Measurements from ENCODE around the gene SLC24A4.
A peak's percentile ranks its signal among the peaks of the same experiment; 100 is the strongest.

SLC24A4 gene

DNA sequence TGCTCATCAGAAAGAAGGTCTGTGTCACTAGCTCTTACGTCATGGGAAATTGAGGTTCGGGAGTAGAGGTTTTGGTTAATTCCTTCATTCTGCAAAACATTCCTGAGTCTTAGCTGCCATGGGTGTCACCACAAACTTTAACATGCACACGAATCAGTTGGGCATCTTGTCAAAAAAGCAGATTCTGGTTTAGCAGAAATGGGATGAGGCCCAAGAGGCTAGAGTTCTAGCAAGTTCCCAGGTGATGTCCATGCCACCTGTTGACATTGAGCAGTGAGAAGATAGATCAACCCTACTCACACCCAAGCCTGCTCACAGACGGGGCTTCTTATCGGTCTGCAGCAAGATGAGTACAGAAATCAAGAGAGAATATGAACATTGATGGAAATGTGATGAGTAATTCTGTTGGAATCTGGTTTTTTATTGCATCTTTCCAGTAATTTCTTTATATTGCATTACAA lies 179.0 kb downstream of the SLC24A4 start:
- no peak for DNase-seq (ENCODE audit: low read depth)

DNA sequence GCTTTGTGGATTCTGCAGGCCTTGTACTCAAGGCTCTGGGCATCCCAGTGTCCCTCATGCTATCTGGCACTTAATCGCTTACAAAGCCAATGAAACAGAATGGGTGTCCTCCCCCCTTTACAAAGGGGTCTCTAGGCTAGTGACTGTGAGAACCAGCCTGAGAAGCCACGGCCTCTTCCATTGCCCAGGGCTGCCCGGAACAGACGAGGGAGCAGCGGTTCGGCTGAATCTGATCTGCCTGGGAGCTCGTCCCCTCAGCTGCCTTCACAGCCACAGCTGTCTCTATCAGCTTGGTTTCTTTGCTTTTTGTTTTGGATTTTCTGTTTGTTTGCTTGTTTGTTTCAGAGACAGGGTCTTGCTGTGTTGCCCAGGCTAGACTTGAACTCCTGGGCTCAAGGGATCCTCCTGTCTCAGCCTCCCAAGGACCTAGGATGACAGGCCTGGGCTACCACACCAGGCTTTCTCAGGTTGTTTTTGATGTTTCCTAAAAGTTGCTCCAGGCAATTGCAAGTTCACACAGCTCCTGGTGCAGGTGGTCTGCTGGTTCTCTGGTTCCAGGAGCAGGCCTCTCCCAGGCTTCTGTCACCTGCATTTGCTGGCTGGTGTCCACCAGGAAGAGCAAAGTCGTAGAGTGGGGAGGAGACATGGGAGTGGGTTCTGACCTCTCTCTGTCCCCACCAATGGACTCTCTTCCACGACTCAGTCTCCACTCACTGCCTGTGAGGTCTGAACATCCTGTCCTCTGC lies 179.7 kb downstream of the SLC24A4 start:
- DNase-seq (ENCODE audit: low read depth): no peak

DNA sequence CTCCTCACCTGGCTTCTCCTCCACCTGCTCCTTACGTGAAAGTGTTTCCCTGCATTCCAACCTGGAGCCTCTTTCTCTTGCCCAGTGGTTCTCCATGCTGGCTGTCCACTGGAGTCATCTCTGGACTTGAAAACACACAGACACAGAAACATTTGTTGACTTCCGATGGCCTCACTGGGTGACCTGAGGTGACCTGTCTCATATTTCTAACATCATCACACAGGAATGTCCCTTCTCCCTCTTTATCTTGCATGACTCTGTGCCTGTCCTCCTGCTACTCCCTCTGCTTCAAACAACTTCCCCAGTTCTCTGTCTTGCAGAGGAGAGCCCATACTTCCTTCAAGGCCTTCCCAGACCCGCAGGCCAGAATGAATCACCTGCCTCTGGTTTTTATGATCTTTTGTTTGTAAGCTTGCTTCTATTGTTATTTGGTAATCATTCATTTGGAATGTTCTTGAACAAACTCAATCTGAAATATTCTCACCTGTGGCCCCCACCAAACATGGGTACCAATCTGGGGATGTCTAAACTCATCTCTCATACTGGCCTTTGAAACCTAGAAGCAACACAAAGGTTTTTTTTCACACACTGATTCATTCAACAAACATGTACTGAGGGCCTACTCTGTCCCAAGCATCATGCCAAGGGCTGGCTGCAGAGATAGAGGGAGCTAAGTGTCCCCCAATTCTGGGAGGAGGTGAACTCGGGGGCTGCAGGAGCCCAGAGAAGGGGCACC lies 181.0 kb downstream of the SLC24A4 start:
- no peak for DNase-seq (ENCODE audit: low read depth)

DNA sequence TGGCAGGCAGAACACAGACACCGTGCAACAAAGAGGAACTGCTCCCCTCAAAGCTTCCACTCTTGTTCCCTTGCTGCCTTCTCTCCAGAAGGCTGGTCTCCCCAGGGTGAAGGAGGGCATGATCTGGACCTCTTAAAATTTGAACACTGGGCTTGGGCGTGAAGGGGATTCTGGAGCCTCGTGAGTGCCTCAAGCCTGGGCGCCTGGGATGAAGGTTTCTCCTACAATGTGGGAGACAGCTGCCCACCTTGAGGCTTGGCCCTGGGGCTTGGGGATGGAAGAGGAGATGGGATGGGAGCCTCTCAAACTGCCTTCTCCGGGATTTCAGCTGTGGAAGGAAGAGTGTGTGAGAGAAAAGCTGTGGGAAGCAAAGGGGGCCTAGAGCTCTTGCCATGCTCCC lies 182.9 kb downstream of the SLC24A4 start:
- DNase-seq (ENCODE audit: low read depth): no peak

DNA sequence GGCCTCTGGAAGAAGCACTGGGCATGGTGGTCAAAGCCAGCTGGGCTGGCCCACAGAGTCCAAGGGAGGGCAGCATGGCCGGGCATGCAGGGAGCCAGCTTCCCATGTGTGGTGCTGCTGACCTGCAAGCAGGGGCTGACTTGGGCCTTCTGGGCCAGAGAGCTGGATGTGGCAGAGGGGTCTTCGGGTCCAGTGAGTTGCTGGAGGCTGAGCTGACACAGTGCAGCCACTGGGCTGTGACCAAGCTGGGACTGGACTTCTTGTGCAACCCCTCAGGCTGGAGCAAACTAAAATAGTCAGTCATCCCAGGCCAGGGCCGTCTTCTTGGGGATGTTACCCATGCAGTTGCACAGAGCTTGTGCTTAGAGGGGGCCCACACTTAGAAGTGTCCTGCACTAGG lies 183.3 kb downstream of the SLC24A4 start:
- no peak for DNase-seq (ENCODE audit: low read depth)

DNA sequence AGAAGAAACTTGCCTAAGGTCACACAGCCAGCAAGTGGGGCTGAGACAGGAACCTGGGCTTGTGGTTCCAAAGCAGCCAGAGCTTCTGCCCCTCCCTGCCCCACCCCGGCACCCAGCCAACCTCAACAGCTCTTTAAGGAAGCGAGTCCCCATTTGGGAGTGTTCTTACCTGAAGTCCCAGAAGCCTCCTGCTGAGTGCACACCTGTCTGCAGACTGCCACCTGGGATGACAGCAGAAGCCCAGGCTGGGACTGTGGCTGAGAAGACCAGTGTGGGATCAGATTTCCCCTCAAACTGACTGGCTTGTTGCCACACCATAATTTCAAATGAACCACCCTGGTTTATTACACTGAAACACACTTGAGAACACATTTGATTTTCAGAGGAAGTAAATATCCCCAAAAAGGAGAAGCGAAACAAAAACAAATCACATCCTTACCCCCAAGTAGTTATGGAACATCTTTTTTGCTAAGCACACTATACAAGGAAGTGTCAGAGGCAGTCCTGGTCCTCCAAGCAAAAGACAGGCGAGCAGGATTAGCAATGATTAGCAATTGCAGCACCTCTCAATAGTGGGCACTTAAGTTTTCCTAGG lies 184.3 kb downstream of the SLC24A4 start:
- no peak for DNase-seq (ENCODE audit: low read depth)

DNA sequence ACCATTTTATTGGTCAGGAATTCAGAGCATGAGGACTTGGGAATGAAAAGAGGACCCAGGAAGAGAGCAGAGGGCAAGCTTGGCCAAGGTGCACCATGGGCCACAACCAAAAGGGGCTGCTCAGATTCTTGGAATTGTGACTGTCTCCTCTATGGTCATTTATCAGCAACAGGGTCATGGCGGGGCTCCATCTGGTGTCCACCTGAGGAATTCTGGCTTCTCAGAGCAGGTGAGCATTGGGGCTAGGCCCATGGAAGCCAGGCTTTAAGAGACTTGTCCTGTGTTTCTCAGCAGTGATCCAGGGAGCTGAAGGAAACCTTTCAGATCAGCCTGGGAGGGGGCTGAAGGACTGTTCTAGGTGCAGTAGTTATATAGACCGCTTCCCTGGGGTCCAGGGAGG lies 188.0 kb downstream of the SLC24A4 start:
- no peak for DNase-seq (ENCODE audit: low read depth)

DNA sequence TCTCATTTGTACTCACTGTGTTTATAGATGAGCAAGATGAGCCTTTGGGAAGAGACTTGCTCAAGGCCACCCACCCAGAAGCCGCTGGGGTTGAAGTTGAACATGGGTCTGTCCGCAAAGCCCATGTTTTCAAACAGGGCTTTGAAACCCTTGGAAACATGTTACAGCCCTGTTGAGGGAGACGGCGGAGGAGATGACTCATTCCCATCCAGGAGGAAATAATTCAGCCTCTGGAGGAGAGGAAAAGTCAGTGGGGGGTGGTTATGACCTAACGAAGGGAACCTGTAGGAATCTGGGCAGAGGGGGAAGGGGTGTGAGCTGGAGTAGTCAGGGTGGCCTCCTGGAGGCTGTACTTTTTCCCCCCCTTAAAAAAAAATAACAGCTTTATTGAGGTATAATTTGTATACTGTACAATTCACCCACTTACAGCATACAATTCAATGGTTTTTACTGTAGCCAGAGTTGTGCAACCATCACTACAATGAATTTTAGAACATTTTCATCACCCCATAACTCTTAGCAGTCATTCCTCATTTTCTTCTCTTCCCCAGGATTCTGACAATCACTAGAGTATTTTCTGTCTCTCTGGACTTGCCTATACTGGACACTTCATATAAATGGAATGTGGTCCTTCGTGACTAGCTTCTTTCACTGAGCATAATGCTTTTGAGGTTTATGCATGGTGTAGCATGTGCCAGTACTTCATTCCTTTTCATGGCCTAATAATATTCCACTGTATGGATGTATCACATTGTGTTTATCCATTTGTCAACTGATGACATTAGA lies 188.7 kb downstream of the SLC24A4 start:
- DNase-seq (ENCODE audit: low read depth): no peak

DNA sequence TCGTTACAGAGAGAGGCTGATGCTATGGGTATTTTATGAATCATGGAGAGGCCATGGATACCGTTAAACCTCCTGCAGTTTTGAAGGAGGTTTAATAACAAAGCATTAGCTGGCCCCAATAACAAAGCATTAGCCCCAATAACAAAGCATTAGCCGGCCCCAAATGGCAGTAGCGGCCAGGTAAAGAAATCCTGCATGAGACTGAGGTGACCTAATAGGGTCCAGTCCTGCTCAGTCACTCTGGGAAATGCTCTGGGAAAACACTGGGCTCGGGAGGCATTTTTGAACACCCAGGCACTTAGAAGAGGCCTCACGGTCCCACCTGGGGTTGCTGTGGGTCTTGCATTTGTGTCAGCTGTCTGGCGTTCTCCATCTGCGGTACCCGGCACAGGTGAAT lies 189.8 kb downstream of the SLC24A4 start:
- no peak for DNase-seq (ENCODE audit: low read depth)

DNA sequence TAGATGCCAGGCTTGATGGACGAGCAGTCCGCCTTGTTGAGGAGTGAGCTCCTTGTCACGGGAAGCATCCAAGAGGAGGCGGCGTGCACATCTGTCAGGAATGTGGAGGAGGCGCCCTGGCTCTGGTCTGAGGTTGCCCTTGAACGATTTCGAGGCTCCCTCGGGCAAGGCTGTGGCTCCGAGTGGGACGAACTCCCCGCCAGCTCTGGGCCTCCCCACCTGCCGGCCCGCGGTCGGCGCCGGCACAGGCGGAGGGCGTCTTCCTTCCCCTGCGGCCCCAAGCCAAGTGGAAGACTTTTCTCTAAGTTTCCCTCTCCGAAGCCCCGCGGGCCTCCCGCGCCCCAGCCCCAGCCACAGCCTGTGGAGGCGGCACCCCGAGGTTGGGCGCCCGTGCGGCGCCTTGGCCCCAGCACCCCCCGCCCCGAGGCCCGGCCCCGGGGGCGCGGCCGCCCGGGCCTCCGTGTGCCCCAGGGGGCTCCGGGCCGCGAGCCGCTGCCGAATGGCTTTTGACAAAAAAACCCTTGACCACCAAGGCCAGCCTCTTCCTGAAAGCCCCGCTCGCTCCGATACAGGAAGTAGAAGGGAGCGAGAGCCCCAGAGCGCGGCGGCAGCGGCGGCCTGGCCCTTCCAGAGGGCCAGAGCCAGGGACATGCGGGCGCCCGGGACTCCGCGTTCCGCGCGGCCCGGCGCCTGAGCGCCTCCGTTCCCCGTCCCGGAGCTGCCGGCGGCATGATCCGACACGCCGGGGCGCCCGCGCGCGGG lies 190.4 kb downstream of the SLC24A4 start, which contains the start of gene RIN3:
RIN3 (plus strand) TSS at position 578 of the 762 bp plus-strand sequence; CDS start at position 730, 152 bp downstream.
- no peak for DNase-seq (ENCODE audit: low read depth)

DNA sequence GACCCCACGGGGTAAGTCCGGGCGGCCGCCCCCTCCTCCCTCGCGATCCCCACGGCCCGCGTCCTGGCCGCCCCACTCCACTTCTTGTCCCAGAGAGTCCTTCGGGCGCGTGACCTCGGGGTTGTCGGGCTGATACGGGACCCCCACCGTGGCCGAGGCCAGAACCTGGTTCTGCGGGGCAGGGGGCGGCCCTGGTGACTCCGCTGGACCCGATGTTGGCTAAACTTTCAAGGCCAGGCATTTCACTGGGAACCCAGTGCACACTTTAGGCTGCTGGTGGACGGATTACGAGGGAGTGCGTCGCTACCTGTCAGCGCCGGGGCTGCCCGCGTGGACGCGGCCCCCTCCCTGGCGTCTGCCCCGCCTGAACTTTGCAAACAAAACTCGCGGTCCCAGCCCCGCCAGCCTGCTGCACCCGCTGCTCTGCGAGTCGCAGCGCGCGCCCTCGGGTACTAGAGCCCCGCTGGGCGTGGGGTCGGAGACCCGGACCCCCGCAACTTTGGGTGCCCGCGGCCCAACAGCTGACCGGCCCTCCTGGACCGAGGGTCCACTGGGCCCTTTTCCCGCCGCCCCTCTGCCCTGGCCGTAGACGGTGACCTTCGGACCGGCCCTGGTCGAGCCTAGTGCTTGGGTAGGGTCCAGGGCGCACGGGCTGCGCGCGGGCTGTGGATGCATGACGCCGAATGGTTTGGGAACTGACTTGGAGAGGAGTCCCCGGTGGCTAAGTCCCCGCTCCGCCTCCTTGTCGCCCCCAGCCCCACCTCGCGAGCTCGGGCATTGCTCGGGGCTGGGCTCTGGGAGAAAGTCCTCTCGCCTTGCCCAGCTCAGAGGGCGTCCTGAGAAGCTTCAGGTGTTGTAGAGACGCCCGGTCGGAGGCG lies 191.2 kb downstream of the SLC24A4 start:
- DNase-seq (ENCODE audit: low read depth): no peak

DNA sequence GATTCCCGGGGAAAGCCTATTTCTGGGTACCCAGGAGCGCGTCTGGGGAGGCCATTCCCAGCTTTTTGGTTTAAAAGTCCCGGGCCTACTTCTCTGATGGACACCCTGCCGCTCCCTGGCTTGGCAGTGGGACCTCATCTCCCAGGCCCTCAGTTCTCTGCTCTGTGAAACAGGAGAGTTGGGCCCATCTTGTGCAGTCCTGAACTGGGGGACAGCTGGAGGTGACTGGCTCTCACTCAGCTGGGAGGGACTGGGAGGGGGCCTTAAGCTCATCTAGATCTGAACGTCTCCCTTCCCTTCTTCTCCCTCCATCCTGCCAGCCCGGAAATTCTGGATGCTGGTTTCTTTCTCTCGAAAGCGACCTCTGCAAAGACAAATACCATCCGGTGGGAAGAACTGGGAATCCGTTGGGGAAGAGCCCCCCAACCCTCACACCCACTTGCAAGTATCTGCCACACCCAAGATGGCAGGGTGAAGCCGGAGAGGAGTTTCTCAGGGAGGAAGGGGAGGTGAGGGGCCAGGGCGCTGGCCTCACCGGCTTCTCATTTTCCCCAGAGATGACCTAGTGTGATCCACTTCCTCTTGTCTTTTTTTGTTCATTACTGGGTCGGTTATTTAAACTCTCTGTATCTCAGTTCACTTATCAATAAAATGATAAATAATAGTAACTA lies 192.0 kb downstream of the SLC24A4 start:
- DNase-seq (ENCODE audit: low read depth): no peak

DNA sequence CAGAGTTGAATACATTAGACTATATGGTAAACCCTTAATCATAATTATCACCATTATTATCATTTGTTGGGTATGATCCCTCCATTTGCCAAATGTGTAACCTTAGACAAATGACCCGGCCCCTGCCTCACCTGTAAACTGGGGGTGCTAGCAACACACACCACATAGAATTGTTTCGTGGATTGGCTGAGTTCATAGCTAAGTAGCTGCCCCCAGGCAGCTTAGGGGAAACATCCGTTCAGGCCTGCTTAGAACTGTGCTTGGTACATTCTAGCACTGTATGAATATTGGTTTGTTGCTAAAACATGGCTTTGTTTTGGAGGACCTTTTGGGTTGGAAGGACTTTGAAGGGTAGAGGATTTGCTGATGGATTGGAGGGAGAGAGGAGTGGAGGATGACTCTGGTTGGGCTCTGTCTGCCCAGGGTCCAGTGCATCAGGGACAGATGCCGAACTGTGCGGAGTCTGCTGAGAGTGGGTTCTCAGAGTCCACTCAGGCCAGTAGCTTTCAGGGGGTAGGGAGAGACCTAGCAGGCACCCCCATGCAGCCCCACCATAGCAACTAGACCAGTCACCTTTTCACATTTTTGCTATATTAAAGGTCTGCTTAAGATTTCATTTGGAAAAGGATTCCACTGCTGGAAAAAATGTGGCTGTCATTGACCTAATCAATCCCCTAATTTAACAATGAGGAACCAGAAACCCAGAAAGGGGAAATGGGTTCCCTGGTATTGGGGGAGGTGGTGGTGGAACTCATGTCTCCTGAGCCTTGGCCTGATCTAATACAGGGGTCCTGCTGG lies 192.8 kb downstream of the SLC24A4 start:
- DNase-seq (ENCODE audit: low read depth): no peak

DNA sequence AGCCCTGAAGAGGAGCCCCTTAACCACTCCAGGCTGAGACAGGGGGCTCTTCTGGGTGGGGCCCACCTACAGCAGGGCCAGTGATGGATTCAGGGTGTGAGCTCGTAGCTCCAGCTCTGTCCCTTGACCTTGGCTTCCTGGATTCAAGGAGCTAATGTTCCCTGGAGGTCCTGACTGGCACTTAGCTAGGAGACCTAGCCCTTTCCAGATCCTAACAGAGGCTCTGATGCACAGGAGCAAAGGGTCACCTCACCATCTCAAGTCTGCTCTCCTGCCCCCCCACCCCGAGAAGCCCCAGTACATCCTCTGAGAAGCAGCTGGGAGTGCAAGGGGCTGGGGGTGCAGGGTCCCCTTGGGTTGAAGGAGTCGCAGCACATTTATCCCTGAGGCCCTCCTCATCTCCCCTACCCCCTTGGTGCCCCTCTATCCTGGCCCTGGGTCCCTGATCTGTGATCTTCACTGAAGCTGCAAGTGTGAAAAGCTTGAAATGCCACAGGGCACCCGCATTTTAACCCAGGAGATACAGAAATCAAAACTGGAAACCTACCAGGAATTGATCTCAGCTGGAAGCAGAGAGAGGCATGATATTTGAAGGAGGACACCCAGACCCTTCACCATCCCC lies 193.5 kb downstream of the SLC24A4 start:
- no peak for DNase-seq (ENCODE audit: low read depth)

DNA sequence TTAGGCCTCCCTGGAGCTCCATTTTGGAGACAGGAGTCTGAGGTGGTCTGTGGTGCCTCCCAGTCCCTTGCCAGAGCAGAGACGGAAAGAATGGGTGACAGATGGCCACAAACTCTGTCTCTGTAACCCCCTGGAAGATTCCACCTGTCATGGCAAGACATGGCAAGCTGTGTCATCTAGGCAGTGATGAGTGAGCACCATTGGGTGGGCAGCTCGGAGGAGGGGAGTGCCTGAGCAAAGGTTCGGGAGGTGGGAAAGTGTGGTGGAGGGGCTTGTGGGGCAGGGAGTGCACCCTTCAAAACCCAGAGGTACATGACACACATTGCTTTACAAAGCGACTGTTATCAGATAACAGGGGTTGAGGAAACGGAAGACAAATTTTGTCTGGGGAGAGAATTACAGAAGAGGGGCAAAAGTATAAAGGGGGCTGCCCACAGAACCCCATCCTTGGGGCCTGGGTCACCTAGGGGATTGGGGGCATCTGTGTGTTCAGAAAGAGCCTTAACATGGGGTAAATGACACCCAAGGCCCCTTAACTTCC lies 194.1 kb downstream of the SLC24A4 start:
- peak; percentile 36 for DNase-seq (ENCODE audit: low read depth)

DNA sequence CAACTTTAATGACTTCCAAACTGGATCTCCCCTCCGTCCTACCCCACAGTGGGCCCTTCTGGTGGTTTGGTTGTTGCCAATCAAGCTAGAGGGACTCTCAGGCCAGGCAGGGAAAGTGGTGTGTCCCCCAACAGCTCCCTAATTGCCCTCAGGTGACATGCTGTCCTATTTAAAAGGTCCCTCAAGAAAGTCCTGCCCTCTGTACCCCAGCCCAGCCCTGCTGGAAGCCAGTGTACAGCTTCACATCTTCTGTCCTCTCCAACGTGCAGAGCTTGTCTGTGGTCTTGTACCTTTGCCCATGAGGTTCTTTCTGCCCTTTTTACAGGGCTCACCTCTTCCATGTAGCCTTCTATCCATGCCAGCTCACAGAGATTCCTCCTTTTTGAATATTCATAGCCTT lies 194.8 kb downstream of the SLC24A4 start:
- no peak for DNase-seq (ENCODE audit: low read depth)

DNA sequence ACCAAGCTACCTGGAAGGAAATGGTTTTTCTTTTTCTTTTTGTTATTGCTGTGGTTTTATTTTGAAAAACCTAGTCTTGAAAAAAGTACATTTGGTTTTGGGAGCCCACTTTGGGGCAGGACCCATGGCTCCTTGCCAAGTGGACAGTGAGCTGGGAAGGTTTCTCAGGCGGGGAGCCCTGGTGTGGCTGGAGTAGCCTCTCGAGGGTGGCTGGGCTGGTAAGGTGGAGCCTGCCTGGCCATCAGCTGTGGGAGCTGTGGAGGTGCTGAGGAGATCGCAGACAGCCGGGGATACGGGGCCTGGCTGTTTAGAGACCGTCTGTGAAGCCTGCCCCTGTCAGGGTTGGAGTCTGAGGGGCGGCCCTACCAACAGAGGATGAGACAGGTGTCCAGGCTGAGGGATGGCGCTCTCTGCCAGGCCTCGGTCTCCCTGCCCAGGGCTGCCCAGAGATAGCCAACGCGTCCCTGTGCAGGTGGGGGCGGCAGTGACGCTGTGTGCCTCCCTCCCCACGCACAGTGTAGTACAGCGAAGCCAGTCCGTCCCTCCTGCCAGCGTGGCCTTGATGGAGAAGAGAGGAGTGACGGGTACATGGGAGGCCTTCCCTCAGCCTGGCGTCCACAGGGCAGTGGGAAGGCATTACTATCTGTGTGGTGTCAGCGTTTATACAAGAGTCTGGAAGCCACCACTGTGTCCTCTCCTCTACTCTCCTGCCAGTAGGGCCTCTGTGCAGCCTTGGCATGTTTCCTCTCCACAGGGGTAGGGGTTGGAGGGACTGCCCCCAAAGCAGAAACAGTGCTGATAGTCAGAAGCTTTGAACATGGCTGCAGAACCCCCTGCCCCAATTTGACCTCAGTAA lies 196.5 kb downstream of the SLC24A4 start:
- DNase-seq (ENCODE audit: low read depth): no peak

Measured in stimulated activated CD8-positive, alpha-beta memory T cell treated with anti-CD3 and anti-CD28 coated beads, Interleukin-15, amount 100 ng/mL, for 1 hour (primary cell).